Epithelial cell of prostate (primary cell): Measurements from ENCODE around the gene UBQLN1.
A peak's percentile ranks its signal among the peaks of the same experiment; 100 is the strongest.
"Not testable (repeated sequence)": the region's sequence is repeated elsewhere in the genome, so short reads cannot be mapped to it uniquely, and the experiment has no call there.

Source experiments
- DNase-seq: peaks from one replicate; pipeline ENCODE4 v3.0.0-alpha.2; 2011; ENCODE audit warnings: low read depth, low spot score
- H3K27ac ChIP-seq: fragments of 450-650 bp; 2 replicates; pipeline ENCODE4 v1.5.1; 2017; ENCODE audit warnings: mild to moderate bottlenecking

Gene UBQLN1

GRCh38 chr9:83707768-83708514 is at the start of gene UBQLN1:
UBQLN1 (minus strand) TSS chr9:83707958; CDS start chr9:83707679, 279 bp downstream.
- DNase-seq: peak; percentile 82

GRCh38 chr9:83754383-83754977 is 46.7 kb upstream of the UBQLN1 start:
- no peak for DNase-seq
- no peak overlapping the region for H3K27ac ChIP-seq

More at GRCh38 chr9:83707768-83708514, at the start of gene UBQLN1:
- peak within 1 kb of the TSS; percentile 95 for H3K27ac ChIP-seq

GRCh38 chr9:83749706-83750105 is 41.9 kb upstream of the UBQLN1 start:
- DNase-seq: no peak

DNA sequence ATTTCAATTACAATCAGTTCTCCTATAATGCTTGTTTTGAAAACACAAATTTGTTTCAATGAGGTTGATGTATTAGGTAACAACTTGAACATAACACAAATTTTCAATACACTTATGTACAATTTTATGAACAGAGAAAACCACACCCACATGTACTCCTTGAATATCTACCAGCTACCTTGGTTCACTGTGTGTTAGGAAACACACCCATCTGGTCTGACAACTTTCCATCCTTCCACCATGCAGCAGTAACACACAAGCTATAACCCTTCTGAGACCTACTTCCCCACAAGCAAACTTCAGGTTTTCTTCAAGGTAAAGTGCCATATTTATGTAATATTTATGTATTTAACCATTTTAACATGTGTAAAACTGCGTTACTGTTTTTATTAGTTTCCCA is 36.4 kb upstream of the UBQLN1 start:
- DNase-seq: peak; percentile 1
- H3K27ac ChIP-seq: no peak overlapping the region

More at GRCh38 chr9:83749706-83750105, 41.9 kb upstream of the UBQLN1 start:
- no peak overlapping the region for H3K27ac ChIP-seq

- DNase-seq: no peak
- no peak overlapping the region for H3K27ac ChIP-seq
Measured at GRCh38 chr9:83733739-83734138, 26.0 kb upstream of the UBQLN1 start.

- DNase-seq: not testable (repeated sequence)
Measured at GRCh38 chr9:83728591-83729368, 21.0 kb upstream of the UBQLN1 start.

DNA sequence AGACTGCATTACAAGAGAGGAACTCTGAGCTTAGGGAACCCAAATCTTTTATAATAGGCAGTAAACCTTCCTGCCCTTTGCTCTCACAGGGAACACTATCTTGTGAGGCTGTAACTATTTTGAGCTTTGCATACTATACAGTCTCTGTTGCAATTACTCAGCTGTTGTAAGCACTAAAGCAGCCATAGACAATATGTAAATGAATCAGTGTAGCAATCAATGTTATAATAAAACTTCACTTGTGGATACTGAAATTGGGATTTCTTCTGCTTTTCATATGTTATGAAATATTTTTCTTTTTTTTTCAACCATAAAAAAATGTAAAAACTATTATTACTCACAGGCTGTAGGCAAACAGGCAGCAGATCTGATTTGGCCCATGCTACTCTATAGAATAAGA is 16.7 kb upstream of the UBQLN1 start:
- no peak for DNase-seq
- no peak overlapping the region for H3K27ac ChIP-seq

More at GRCh38 chr9:83728591-83729368, 21.0 kb upstream of the UBQLN1 start:
- H3K27ac ChIP-seq: not testable (repeated sequence)

DNA sequence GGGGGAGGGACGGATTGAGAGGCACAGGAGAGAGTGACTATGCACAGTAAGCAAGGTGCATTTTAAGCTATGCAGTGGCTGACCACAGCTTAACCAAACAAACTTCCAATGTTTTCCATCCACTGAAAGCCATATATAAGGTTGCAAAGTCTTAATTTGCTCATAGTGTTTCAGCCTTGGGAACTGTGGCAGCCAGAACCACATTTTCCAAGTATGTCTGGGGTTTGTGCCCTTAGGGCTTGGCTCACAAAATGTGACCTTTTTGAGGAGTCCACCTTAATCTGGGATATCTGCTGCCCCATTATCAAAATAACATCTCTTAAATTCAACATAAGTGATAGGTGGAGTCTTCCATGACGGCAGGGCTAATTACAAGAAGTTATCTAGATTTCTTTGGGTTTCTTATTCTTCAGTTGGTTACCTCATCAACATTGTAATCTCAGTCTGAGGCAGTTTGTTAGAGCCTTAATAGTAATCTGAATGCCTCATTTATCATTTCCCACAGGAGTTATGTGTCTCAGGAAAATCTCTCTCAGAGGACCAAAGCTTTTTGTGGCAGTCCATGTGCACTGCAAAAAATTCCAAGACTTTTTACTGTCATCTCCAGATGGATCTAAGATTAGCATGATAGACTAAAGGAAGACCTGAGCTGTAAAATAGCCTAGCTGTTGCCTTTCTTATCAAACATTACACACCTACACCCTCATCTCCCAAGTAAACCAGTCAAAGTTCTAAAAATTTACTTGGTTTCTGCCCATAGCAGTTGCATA is 15.2 kb upstream of the UBQLN1 start:
- no peak overlapping the region for H3K27ac ChIP-seq
- DNase-seq: no peak

DNA sequence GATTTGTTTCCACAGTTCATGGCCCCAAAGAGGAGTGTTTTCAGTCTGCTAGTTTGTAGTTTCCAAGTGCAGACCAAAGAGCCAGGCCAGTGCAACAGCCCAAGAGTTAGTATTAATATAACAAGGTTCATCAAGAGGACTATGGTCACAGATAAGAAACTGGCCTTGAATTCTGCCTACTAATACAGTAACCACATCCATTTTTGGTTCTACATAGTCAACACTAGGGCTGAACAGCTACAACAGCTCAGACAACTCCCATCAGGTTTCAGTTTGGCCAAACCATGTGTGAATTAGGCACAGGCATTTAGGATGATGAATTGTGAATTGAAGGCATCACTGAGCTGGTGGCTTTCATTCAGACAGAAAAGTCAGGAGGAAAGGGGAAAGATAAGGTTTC is 13.8 kb upstream of the UBQLN1 start:
- DNase-seq: no peak
- no peak overlapping the region for H3K27ac ChIP-seq

DNA sequence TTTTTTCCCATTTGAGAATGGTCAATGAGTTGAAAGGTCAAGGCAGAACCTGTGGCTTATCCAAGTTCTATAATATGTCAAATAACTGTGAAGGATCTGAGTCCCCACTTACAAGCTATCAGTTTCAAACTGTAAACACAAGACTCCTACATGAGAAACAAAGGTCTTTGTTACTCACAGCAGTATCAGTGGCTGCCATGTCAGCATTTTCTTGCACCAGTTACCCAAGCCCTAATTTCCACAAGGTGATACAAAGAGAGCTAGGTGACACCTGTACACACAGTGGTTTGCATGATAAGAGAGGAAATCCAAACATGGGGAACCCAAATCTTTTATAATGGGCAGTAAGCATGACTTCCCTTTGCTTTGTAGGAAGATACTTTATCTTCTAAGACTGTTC is 8.0 kb upstream of the UBQLN1 start:
- no peak for DNase-seq
- no peak overlapping the region for H3K27ac ChIP-seq

DNA sequence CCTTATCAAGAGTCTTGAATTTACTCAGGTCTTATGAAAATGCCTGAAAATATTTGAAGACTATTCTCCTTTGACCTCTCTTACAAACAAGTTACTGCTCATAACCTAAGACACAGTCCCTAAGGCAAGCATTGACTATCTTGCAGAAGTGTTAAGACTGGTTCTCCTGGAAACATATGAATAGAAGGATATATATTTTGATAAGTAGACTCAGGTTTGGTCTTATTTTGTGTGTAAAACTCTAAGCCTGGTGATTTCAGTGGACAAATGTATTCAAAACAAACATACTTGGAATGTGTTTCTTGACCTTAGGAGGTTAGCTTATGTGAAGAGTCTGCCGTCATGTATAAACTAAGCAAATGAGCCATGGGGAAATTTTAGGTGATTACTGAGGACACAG is 7.5 kb upstream of the UBQLN1 start:
- DNase-seq: no peak
- no peak overlapping the region for H3K27ac ChIP-seq

DNA sequence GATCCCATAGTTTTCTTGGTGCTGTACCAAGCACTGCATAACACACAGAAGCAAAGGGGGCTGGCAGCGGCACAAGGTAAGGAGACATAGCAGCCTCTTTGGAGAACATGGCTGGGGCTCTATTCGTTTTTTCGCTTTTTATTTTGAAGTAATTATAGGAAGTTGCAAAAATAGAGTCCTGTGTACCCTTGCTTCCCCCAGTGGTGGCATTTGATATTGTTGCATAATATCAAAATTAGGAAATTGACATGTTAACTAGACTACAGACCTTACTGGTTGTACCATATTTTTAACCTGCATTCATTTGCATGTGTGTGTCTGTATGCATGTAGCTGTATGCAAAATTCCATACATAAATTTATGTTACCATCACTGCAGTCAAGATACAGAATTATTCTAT is 6.6 kb upstream of the UBQLN1 start:
- DNase-seq: no peak
- H3K27ac ChIP-seq: no peak overlapping the region

GRCh38 chr9:83708515-83709158 is 879 bp upstream of the UBQLN1 start:
- H3K27ac ChIP-seq: peak overlapping the region; percentile 95
- peak; percentile 29 for DNase-seq

DNA sequence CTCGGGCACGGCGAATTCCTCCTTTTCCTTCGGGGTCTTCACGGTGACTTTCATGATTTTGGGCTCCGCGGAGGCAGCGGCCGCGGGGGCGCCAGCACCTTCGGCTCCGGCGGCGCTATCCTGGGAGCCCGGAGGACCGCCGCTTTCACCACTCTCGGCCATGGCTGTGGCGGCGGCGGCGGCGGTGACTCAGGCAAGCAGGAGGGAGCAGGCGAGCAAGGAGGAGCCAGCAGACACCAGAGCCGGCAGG is 315 bp downstream of the UBQLN1 start:
- peak overlapping the region; percentile 95 for H3K27ac ChIP-seq
- peak; percentile 43 for DNase-seq

DNA sequence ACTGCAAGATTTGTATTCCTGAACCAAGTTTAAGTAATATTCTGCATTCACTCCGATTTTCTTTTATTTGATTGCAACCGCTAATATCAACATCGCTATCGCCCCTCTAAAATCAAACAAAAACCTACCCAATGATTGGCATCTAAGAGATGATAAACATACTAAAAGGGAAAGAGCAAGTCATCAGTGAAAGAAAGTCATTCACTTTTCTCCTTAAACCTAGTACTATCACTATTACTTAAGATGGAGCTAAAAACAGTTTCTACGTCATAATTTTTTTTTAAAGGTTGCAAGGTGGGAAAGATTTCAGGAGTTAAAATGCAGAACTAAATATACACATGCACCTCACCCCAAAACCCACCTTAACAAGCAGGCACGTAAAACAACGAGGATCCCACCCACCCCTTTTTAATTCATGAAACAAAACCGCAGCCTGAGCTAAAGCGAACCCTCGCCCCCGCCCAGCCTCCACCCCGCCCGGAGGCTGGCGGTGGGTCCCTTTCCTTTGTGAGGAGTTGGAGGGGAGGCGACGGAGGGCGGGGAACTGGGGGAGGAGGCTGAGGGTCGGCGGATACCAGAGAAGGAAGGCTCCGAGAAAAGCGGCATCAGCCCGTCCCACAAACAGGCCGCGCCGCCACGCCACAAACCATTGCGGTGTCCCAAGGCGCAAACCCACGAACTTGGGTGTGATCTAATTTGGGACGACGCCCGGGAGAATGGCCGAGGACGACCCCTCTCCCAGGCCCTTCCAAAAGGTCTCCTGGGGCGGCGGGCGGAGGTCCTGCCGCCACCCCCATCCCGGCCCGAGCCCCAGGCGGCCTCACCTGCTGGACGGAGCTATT is 861 bp downstream of the UBQLN1 start:
- no peak for DNase-seq
- peak overlapping the region; percentile 95 for H3K27ac ChIP-seq

DNA sequence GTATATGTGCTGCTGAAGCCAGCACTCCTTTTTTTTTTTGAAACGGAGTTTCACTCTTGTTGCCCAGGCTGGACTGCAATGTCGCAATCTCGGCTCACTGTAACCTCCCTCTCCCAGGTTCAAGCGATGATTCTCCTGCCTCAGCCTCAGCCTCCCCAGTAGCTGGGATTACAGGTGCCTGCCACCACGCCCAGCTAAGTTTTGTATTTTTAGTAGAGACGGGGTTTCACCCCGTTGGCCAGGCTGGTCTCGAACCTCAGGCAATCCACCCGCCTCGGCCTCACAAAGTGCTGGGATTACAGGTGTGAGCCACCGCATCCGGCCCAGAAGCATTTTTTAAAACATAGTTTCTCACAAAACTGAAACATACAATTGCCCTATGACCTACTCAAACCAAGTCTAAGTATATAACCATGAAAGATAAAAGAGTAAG is 2.5 kb downstream of the UBQLN1 start:
- DNase-seq, H3K27ac ChIP-seq: not testable (repeated sequence)

DNA sequence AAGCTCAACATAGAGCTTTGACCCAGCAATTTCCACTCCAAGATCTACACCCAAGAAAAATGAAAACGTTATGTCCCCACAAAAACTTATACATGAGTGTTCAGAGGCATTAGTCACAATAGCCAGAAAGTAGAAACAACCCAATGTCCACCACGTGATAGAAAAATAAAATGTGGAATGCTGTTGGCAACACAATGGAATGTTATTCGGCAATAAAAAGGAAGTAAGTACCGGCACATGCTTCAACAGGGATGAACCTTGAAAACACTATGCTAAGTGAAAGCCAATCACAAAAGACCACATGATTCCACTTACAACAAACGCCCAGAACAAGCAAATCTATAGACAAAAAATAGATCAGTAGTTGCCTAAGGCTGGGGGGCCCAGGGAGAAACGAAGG is 6.0 kb downstream of the UBQLN1 start:
- DNase-seq: peak; percentile 31

DNA sequence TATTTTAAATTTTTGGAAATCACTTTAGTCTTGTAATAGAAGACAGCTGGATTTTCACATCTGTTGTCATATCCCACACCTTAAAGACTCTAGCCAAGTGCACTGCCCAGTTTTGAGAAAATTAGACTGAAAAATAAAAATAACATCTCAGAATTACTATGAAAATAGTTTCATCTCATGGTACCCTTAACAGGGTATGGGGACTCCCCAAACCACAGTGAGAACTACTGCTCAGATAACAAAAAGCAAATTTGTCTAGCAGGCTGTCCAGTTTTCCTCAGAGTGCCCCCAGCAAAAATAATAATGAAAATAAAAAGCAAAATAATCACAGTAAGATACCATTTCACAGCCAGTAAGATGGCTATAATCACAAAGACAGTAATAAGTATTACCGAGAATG is 6.5 kb downstream of the UBQLN1 start:
- DNase-seq: no peak
- peak overlapping the region; percentile 24 for H3K27ac ChIP-seq

More for the DNA sequence above, 6.0 kb downstream of the UBQLN1 start:
- H3K27ac ChIP-seq: peak overlapping the region; percentile 24

- H3K27ac ChIP-seq: no peak overlapping the region
- no peak for DNase-seq
Measured at GRCh38 chr9:83699615-83700014, 8.1 kb downstream of the UBQLN1 start.
